HG02852 (cell line): ENCODE measurements around the gene EN2.

Experiments used
- ATAC-seq: cut with Tn5 transposase; IDR thresholded peaks from one replicate; pipeline ENCODE4 v1.9.1; 2021; ENCODE audit warnings: mild to moderate bottlenecking, moderate library complexity; ENCODE audit not compliant: unreplicated experiment

The EN2 gene

DNA sequence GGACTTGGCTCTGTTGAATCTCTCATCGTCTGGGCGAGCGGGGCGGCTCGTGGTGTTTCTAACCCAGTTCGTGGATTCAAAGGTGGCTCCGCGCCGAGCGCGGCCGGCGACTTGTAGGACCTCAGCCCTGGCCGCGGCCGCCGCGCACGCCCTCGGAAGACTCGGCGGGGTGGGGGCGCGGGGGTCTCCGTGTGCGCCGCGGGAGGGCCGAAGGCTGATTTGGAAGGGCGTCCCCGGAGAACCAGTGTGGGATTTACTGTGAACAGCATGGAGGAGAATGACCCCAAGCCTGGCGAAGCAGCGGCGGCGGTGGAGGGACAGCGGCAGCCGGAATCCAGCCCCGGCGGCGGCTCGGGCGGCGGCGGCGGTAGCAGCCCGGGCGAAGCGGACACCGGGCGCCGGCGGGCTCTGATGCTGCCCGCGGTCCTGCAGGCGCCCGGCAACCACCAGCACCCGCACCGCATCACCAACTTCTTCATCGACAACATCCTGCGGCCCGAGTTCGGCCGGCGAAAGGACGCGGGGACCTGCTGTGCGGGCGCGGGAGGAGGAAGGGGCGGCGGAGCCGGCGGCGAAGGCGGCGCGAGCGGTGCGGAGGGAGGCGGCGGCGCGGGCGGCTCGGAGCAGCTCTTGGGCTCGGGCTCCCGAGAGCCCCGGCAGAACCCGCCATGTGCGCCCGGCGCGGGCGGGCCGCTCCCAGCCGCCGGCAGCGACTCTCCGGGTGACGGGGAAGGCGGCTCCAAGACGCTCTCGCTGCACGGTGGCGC is at the start of gene EN2:
EN2 (plus strand) TSS at position 19 of the 767 bp plus-strand sequence; CDS start at position 268, 249 bp downstream.
- no peak for ATAC-seq

DNA sequence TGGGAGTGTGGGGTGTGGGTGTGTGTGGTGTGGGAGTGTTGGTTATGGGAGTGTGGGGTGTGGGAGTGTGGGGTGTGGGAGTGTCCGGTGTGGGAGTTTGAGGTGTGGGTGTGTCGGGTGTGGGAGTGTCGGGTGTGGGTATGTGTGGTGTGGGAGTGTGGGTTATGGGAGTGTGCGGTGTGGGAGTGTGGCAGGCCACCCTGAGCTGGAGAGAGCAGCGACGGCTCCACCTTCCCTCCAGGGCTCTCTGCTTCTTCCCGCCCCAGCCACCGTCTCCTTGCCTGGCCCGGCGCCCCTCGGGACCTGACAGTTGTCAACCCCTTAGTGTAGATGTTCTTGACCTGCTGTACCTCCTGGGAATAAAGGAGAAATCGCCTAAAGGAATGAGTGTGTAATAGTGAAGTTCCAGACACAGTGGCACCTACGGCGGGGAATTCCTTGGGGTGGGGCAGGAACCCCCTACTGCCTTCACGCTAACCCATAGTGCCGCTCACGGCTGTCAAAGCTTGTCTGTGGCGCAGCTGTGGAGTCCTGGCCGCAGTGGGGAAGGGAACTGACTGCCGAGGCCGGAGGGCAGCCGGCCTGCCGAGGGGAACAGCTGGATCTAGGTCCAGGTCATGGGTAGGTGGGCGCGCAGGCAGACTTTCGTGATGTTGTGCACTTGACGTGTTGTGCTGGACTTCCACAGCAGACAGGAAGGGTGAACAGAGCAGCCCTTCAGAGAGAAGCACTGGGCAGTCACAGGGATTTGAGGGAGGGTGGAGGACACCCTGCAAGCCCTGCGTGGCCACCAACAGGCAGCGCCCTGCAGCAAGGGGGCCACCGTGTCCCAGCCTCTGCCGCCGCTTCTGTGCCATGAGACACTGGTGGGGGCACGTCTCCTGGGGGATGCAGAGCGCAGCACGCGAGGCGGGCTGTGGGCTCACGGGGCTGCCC is 49.0 kb upstream of the EN2 start:
- ATAC-seq = no peak

- ATAC-seq = no peak
Measured at GRCh38 chr7:155409980-155410379, 47.9 kb upstream of the EN2 start.

DNA sequence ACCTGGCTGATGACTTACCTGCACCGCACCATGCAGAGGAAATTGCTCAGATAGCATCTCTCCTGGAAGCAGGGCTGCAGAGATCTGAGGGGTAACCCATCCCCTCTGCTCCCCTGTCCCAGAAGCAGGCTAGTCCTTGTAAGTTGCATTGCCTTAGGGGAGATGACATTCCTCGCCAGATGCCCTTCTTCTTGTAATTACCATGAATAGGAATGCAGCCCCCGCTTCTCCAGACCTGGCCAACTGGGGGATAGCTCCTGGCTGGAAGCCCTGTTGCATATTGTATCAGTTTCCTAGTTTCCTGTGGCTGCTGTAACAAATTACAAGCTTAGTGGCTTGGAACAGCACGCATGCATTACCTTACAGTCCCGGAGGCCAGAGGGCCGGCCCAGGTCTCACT is 47.5 kb upstream of the EN2 start:
- no peak for ATAC-seq

GRCh38 chr7:155411718-155412415 is 46.1 kb upstream of the EN2 start:
- ATAC-seq = no peak

DNA sequence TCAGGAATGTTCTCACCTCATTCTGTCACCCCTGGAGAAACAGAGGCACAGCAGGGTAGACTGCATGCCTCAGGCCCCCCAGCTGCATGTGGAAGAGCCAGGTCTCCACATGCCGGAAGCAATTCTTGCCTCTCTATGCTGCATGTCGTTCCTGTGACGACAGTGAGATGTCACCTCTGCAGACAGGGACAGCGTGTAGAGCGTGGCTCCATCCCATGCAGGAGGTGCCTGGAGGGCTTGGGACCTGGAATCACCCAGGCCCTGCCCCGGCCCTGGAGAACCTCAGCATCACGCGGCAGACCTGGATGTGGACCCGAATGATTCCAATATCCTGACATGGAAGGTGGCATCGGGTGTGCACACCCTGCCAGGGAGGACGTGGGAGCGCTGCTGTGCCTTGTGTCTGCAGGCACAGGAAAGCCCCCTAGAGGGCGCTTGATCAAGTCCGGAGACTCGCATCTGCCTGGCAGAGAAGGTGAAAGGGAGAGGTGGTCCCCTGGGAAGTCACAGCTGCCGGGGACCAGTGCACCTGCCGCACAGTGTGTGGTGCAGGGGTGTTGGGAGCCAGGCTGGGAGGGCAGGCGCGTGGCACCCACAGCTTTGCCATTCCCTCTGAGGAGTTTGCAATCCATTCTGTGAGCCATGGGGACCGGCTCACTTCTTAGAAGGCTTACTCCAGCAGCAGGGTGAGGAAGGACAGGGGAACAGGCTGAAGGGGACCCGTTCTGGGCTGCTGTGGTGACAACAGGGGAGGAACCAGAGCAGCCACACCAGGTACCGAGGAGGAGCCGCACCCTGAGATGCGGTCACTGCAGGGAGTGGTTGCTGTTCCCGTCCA is 45.3 kb upstream of the EN2 start:
- ATAC-seq = peak; percentile 74

- ATAC-seq = no peak
Measured at GRCh38 chr7:155414547-155415492, 43.1 kb upstream of the EN2 start.

- no peak for ATAC-seq
Measured at GRCh38 chr7:155416646-155417380, 41.1 kb upstream of the EN2 start.

- no peak for ATAC-seq
Measured at GRCh38 chr7:155418304-155418703, 39.6 kb upstream of the EN2 start.

GRCh38 chr7:155418941-155419755 is 38.8 kb upstream of the EN2 start:
- no peak for ATAC-seq

DNA sequence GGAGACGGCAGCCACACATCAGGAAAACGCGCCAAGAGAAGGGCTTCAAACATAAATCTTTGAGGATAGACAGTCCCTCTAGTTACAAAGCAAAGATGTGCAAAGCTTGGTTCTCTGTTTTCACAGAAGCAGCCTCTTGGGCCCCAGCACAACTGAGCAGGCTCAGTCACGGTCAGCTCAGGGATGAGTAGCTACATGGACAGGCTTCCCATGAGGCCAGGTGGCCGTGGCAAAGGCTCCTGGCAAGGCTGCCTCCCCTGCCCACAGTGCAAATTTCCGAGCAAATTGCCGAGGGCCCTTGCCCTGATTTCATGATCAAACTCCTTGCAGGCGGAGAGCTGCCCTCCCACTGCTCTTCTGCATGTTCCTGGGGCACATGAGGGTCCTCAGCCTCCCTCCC is 37.8 kb upstream of the EN2 start:
- no peak for ATAC-seq

GRCh38 chr7:155422151-155422550 is 35.8 kb upstream of the EN2 start:
- ATAC-seq = no peak

DNA sequence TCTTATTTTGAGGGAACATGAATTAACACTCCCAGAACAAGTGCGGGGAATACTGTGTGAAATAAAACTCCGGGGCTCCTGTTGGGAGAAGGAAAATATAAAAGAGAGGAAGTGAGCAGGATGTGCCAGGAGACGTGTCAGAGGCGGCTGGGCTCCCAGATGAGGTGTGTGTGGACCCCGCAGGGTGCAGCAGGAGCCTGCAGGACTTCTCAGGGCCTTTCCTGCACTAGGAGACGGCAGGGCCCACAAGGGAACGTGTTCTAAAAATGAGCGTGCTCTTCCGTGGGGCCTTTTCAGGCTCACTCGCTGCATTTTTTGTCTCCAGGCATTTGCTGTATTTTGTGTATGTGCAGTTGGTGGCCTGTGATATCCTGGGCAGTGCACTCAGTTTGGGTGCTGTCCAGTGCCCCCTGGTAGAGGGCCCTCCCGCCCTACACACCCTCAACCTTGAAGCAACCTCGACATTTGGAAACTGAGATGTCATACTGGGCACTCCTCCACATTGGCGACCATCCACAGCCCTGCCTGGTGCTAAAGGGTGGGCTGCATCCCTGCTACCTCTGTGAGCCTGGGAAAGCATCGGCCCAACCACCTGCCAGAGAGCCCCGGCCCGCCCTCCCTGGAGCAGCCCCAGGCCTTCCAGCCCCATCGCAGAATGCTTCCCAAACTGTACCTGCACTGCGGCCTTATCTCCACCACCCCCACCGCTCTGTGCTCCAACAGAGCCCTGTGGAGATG is 35.2 kb upstream of the EN2 start:
- ATAC-seq = no peak

DNA sequence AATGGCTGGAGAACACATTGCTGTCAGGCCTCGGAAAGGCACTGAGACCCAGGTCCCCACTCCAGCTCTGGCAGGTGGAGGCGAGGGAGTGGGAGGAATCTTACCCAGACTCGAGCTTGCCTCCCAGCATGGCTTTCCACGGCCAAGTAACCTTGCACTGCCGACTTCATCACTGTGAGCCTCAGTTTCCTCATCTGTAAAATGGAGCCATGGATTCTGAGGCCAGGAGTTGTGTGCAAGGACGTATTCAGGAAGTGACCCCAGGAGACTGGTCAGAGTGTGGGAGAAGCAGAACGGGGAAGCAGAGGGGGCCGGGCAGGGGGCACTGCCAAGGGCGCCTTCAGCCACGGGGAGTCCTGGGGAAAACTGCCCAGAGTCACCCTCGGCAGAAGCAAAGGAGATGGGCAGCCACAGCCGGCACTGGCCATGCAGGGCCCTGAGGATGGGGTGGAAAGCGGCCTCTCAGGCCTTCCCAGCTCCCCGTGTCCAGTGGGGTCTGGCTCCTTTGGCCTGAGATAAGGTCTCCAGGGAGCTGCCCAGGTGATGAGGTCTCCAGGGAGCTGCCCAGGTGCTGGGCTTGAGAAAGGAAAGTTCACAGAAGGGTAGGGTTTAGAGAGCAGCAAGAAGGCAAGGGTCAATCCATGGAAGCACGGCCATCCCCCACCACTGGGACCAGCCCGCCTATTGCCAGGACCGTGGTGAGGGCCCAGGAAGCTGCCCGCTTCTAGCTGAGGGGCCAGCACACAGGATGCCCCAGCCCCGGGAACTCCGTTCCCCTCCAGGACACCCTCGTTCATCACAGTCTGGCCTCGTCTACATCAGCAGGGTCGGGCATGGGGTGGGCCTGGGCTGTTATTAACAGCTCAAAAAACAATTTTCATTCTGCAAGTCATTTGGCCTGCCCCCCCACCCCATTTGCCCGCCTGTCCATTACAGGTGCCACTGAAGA is 34.3 kb upstream of the EN2 start:
- ATAC-seq = no peak

GRCh38 chr7:155424301-155425010 is 33.5 kb upstream of the EN2 start:
- no peak for ATAC-seq

GRCh38 chr7:155425011-155425340 is 33.0 kb upstream of the EN2 start:
- no peak for ATAC-seq
